ENCODE measurements around the gene DSE.
A peak's percentile ranks its signal among the peaks of the same experiment; 100 is the strongest.

DSE gene

DNA sequence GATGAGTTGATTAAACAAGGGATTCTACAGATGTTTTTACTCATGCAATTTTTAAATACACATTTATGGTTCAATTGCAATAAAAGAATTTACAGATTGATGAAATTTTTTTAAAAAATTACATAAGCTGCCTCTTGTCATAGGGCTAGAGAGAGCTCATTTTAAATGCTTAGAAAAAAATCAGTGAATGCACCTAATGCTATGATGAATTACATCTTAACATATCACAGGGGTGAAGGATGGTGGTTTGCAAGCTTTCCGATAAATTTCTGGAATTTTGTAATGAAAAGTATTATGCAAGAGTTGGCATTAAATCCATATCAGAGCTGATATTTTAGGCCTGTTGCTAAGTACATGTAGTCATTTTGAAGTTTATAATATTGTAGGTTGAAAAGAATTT is 29.6 kb downstream of the DSE start:
- DNase-seq (ENCODE audit: low read depth), result peak; percentile 62
- Histone ChIP-seq H3K4me1 (ENCODE audit: control insufficient read depth, insufficient read depth, low read length) (peaks cover 81% of the 10 kb centered on the region), H3K36me3 (ENCODE audit: control insufficient read depth, insufficient read depth, low read length, severe bottlenecking) (peaks cover 11% of the 10 kb centered on the region), H3K27me3 (replicated peaks; ENCODE audit: control insufficient read depth, insufficient read depth, low read length) (no peaks in the 10 kb centered on the region), H3K9me3 (ENCODE audit: control insufficient read depth, low read length) (no peaks in the 10 kb centered on the region), H3K9ac (ENCODE audit: low read length) (no peak overlapping the region), H3K4me3 (ENCODE audit: low read length) (peak overlapping the region; percentile 41)

DNA sequence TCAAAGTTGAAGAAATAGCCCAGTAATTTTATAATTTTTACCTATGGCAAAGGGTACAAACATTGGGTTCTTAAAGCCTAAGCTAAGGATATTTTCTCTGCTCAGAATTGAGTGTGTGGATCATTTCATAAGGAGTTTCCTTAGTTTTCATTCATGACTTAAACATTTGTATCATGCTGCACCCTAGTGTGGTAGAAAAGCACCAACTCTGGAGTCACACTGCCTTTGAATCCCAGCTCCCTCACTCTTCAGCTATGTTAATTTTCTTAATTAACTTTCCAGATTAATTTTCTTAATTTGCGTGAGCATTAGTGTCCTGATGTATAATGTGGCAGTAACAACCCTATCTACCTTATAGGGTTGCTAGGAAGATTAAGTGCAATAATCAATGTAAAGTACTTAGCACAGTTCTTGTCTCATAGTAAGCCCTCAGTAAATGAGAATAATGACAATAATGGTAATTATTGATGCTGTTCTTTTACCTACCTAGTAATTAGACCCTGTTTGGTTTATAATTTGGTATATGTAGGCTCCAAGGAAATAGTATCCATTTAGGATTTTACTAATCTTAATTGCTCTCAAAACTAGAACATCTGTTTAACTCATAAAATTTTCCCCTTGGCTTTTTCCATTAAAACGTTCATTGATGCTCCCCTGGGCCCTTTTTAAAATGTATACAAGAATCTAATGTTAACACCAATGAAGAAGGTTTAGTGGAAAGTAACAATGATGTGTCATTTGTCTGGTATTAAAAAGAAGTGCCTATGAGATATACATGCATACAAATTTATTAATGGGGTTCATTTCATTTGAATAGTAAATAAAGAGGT is 31.6 kb downstream of the DSE start:
- H3K9ac ChIP-seq (ENCODE audit: low read length), result no peak overlapping the region

DNA sequence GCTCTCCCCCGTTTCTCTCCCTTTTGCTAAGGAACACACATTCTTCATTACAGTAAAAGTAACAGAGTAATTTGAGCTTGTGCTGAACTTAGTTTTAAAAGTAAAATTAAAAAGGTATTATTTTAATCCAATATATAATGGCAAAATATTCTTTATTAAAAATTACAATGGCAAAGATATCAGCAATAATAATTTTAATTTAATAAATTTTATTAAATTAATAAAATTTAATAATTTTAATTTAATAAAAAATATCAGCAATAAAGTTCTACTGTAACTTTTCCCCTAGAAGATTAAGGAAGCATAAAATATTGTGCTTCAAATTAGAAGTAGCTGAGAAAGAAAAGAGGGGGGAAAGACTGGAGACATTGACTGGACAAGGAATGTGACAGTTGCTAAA is 32.5 kb downstream of the DSE start:
- Histone ChIP-seq H3K4me3 (ENCODE audit: low read length) (no peak overlapping the region), H3K9ac (ENCODE audit: low read length) (no peak overlapping the region), H3K36me3 (ENCODE audit: control insufficient read depth, insufficient read depth, low read length, severe bottlenecking) (peaks cover 13% of the 10 kb centered on the region), H3K27me3 (replicated peaks; ENCODE audit: control insufficient read depth, insufficient read depth, low read length) (no peaks in the 10 kb centered on the region), H3K9me3 (ENCODE audit: control insufficient read depth, low read length) (no peaks in the 10 kb centered on the region), H3K4me1 (ENCODE audit: control insufficient read depth, insufficient read depth, low read length) (peaks cover 86% of the 10 kb centered on the region)
- no peak for DNase-seq (ENCODE audit: low read depth)

More for the DNA sequence above, 31.6 kb downstream of the DSE start:
- Histone ChIP-seq H3K4me1 (ENCODE audit: control insufficient read depth, insufficient read depth, low read length) (peaks cover 90% of the 10 kb centered on the region), H3K9me3 (ENCODE audit: control insufficient read depth, low read length) (no peaks in the 10 kb centered on the region), H3K4me3 (ENCODE audit: low read length) (no peak overlapping the region), H3K27me3 (replicated peaks; ENCODE audit: control insufficient read depth, insufficient read depth, low read length) (no peaks in the 10 kb centered on the region), H3K36me3 (ENCODE audit: control insufficient read depth, insufficient read depth, low read length, severe bottlenecking) (peaks cover 11% of the 10 kb centered on the region)
- DNase-seq (ENCODE audit: low read depth), result peak; percentile 15

DNA sequence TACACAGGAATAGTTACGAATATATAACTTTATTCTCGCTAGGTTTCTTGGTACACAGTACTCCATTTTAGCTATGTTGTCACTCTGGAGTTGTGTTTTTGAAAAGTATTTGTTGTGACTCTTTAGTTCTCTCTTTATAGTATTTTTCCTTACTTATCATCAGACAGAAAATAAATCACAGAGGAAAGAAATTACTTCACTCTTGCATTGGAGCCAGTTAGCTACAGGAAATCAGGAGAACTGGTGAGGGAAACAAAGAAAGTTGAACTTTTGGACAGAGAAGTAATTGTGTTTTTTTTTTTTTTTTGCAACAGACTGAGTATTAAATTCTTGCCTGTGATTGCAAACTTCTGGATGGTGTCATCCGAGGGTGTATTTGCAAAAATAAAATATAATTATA is 33.9 kb downstream of the DSE start:
- Histone ChIP-seq H3K4me3 (ENCODE audit: low read length) (peak overlapping the region; percentile 31), H3K9me3 (ENCODE audit: control insufficient read depth, low read length) (no peaks in the 10 kb centered on the region)

DNA sequence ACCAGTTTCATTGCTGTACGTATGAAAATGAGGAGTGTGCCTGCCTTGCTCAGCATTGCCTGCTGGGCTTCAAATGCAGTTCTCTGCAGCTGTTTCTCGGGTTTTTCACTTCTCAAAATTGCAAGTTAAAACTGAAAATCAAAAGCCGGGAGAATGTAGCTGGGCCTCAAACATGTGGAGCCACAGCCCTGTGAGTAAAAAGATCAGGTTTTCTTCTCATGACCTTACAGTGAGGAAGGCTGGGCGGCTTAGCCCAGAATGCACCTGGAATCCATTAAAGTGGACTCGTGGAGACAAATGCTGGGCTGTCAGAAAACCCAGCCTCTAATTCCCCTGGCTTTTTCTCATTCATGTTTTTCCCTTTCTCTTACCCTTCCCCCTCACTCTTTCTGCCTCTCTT is 34.4 kb downstream of the DSE start:
- peak overlapping the region; percentile 85 for H3K9ac ChIP-seq (ENCODE audit: low read length)
- peaks cover 67% of the 10 kb centered on the region for H3K4me1 ChIP-seq (ENCODE audit: control insufficient read depth, insufficient read depth, low read length)
- no peaks in the 10 kb centered on the region for H3K9me3 ChIP-seq (ENCODE audit: control insufficient read depth, low read length)
- peak; percentile 91 for DNase-seq (ENCODE audit: low read depth)
- H3K27me3 ChIP-seq (replicated peaks; ENCODE audit: control insufficient read depth, insufficient read depth, low read length), result no peaks in the 10 kb centered on the region
- peaks cover 16% of the 10 kb centered on the region for H3K36me3 ChIP-seq (ENCODE audit: control insufficient read depth, insufficient read depth, low read length, severe bottlenecking)
- peak overlapping the region; percentile 31 for H3K4me3 ChIP-seq (ENCODE audit: low read length)

More for the DNA sequence above, 33.9 kb downstream of the DSE start:
- H3K9ac ChIP-seq (ENCODE audit: low read length), result peak overlapping the region; percentile 85
- H3K36me3 ChIP-seq (ENCODE audit: control insufficient read depth, insufficient read depth, low read length, severe bottlenecking), result peaks cover 16% of the 10 kb centered on the region
- no peaks in the 10 kb centered on the region for H3K27me3 ChIP-seq (replicated peaks; ENCODE audit: control insufficient read depth, insufficient read depth, low read length)
- peak; percentile 45 for DNase-seq (ENCODE audit: low read depth)
- H3K4me1 ChIP-seq (ENCODE audit: control insufficient read depth, insufficient read depth, low read length), result peaks cover 71% of the 10 kb centered on the region

DNA sequence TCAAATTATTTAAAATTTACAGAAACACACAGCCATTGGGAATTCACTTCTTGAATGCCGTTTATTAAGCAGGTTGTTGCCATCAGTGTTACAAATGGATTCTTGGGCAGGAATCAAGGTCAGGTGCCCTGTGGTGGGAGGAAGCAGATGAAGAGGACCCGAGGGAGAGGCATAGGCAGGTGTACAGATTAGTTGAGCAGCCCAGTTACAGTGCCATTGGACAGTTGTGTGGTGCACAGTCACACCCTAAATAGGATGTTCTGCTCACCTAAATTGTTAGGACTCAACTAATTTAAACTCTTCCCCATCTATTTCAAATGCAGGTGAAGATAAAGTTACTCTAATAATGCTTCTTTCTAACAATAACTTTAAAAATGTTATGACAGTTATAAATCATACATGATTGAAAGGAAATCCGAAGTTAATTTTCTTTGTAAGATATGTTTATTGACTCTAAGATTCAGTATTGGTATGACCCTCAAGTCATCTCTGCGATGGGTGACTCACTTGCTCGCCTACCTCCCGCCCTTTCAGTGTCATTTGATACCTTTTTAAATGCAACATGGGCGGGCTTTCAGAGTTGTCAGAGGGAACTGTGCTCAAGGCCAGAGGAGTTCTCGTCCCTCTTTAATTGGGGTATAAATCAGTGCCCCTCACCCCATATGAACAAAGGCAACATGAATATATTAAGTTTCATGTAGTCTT is 35.1 kb downstream of the DSE start:
- Histone ChIP-seq H3K4me3 (ENCODE audit: low read length) (peak overlapping the region; percentile 31), H3K36me3 (ENCODE audit: control insufficient read depth, insufficient read depth, low read length, severe bottlenecking) (peaks cover 16% of the 10 kb centered on the region), H3K4me1 (ENCODE audit: control insufficient read depth, insufficient read depth, low read length) (peaks cover 62% of the 10 kb centered on the region), H3K9ac (ENCODE audit: low read length) (peak overlapping the region; percentile 85), H3K9me3 (ENCODE audit: control insufficient read depth, low read length) (no peaks in the 10 kb centered on the region), H3K27me3 (replicated peaks; ENCODE audit: control insufficient read depth, insufficient read depth, low read length) (no peaks in the 10 kb centered on the region)
- peak; percentile 90 for DNase-seq (ENCODE audit: low read depth)

DNA sequence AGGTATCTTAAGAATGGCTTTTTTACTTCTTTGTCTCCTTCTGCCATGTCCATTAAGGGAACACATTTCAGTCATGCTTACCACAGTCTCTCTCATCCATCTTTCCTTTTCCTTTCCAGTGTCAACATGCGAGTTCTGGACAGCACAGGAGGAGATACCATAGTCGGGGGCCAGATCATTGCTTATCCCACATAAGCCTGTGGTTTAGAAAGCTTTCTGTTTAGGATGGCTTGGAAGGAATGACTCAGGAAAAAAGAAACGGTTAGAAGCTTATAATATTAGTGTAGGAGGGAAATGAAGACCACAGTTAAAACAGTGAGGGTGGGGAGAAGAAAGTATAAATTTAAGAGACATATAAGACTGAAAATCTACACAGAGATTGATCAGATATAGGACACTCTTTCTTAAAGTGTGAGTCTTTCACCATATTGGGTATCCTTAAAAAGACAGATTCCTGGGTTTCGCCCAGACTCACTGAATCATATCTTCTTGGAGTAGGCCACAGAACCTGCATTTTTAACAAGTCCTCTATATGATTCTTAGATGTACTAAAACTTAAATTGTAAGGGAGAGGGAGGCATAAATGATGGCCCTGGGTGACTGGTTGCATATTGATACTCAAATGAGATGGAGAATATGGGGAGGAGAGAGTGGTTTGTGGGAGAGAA is 36.1 kb downstream of the DSE start:
- H3K36me3 ChIP-seq (ENCODE audit: control insufficient read depth, insufficient read depth, low read length, severe bottlenecking), result peaks cover 16% of the 10 kb centered on the region

DNA sequence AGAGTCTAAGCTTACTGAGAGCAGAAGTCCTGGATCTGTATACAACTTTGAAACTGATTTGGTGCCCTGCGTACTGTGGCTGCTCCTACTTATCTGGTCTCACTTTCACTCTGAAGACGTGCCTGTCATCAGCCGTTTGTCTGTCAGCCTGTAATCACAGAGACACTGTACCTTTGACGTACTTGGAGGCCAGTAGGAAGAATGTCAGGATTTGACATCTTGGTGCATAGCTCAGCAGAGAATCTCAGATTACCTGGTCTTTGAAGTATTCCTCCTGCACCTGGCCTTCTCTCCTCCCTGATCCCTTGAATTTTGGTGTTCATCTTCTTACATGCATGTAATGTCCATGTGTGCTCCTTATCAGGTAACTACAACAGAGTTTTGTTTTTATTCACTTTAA is 37.7 kb downstream of the DSE start:
- no peak for DNase-seq (ENCODE audit: low read depth)
- Histone ChIP-seq H3K4me3 (ENCODE audit: low read length) (no peak overlapping the region), H3K36me3 (ENCODE audit: control insufficient read depth, insufficient read depth, low read length, severe bottlenecking) (peaks cover 16% of the 10 kb centered on the region), H3K9ac (ENCODE audit: low read length) (no peak overlapping the region), H3K4me1 (ENCODE audit: control insufficient read depth, insufficient read depth, low read length) (peaks cover 71% of the 10 kb centered on the region), H3K27me3 (replicated peaks; ENCODE audit: control insufficient read depth, insufficient read depth, low read length) (no peaks in the 10 kb centered on the region), H3K9me3 (ENCODE audit: control insufficient read depth, low read length) (no peaks in the 10 kb centered on the region)

More for the DNA sequence above, 36.1 kb downstream of the DSE start:
- H3K9ac ChIP-seq (ENCODE audit: low read length), result peak overlapping the region; percentile 32
- H3K4me1 ChIP-seq (ENCODE audit: control insufficient read depth, insufficient read depth, low read length), result peaks cover 62% of the 10 kb centered on the region
- H3K4me3 ChIP-seq (ENCODE audit: low read length), result peak overlapping the region; percentile 31
- peak; percentile 75 for DNase-seq (ENCODE audit: low read depth)
- no peaks in the 10 kb centered on the region for H3K27me3 ChIP-seq (replicated peaks; ENCODE audit: control insufficient read depth, insufficient read depth, low read length)
- H3K9me3 ChIP-seq (ENCODE audit: control insufficient read depth, low read length), result no peaks in the 10 kb centered on the region

DNA sequence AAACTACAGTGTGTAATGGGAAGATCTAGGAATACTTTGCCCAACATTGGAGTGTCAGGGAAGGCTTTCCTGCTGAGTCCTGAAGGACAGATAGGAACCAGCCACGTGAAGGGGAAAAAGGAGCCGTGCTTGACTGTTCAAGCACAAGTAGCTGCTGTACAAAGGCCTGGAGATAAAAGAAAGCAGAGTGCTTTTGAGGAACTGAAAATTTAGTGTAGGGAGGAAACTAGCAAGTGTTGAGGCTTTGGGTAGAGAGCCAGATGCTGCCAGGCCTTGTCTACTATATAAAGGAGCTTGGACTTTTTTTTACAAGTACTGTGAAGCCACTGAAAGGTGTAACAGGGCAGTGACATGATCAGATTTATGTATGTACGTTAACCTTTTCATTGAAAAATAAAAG is 39.0 kb downstream of the DSE start:
- Histone ChIP-seq H3K4me1 (ENCODE audit: control insufficient read depth, insufficient read depth, low read length) (peaks cover 66% of the 10 kb centered on the region), H3K9me3 (ENCODE audit: control insufficient read depth, low read length) (no peaks in the 10 kb centered on the region), H3K4me3 (ENCODE audit: low read length) (no peak overlapping the region), H3K9ac (ENCODE audit: low read length) (no peak overlapping the region), H3K27me3 (replicated peaks; ENCODE audit: control insufficient read depth, insufficient read depth, low read length) (no peaks in the 10 kb centered on the region), H3K36me3 (ENCODE audit: control insufficient read depth, insufficient read depth, low read length, severe bottlenecking) (peaks cover 12% of the 10 kb centered on the region)
- no peak for DNase-seq (ENCODE audit: low read depth)

DNA sequence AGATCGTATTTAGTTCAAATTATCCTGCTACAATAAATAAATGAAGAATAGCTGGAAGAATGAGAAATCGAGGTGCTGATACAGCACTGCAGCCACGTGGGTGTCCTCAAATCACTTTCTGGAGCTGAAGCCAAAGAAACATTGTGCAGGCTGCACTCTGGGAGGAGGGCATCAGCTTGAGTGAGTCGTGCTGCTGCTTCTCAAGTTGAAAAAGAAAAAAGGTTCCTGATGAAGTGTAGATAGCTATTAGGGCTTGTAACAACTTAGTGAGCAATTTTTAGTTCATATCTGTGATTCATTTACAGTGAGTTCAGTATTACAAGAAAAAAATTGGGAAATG is 40.5 kb downstream of the DSE start:
- peak; percentile 64 for DNase-seq (ENCODE audit: low read depth)
- Histone ChIP-seq H3K27me3 (replicated peaks; ENCODE audit: control insufficient read depth, insufficient read depth, low read length) (no peaks in the 10 kb centered on the region), H3K9ac (ENCODE audit: low read length) (peak overlapping the region; percentile 67), H3K4me3 (ENCODE audit: low read length) (peak overlapping the region; percentile 30), H3K36me3 (ENCODE audit: control insufficient read depth, insufficient read depth, low read length, severe bottlenecking) (peaks cover 16% of the 10 kb centered on the region), H3K9me3 (ENCODE audit: control insufficient read depth, low read length) (no peaks in the 10 kb centered on the region), H3K4me1 (ENCODE audit: control insufficient read depth, insufficient read depth, low read length) (peaks cover 57% of the 10 kb centered on the region)

DNA sequence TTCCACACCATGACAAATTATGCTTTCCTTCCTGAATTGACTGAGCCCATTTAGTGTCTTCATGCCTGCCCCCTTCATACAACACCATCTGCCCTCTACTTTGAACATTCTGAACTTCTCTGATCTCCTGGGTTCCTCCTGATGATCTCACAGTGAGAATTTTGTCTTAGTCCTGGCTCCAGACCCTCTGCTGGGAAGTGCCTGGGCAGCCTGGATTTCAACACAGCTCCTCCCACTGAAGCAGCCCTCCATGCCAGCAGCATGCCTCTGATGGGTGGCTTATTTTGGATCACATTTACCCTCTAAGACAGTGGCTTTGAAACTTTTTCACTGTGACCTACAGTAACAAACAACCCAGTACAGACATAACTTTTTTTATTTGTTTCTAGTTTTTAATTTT is 41.5 kb downstream of the DSE start:
- H3K4me1 ChIP-seq (ENCODE audit: control insufficient read depth, insufficient read depth, low read length), result peaks cover 47% of the 10 kb centered on the region
- H3K36me3 ChIP-seq (ENCODE audit: control insufficient read depth, insufficient read depth, low read length, severe bottlenecking), result peaks cover 16% of the 10 kb centered on the region
- H3K4me3 ChIP-seq (ENCODE audit: low read length), result peak overlapping the region; percentile 18
- no peaks in the 10 kb centered on the region for H3K9me3 ChIP-seq (ENCODE audit: control insufficient read depth, low read length)
- H3K27me3 ChIP-seq (replicated peaks; ENCODE audit: control insufficient read depth, insufficient read depth, low read length), result no peaks in the 10 kb centered on the region
- DNase-seq (ENCODE audit: low read depth), result peak; percentile 79
- H3K9ac ChIP-seq (ENCODE audit: low read length), result peak overlapping the region; percentile 67
